Fibroblast of upper back skin (primary cell): ENCODE results near the gene ZNF234.
"Not testable (repeated sequence)": the region's sequence is repeated elsewhere in the genome, so short reads cannot be mapped to it uniquely, and the experiment has no call there.

Source experiments
- DNase-seq: peaks from one replicate; pipeline ENCODE4 v3.0.0-alpha.2; 2013

The ZNF234 gene

DNA sequence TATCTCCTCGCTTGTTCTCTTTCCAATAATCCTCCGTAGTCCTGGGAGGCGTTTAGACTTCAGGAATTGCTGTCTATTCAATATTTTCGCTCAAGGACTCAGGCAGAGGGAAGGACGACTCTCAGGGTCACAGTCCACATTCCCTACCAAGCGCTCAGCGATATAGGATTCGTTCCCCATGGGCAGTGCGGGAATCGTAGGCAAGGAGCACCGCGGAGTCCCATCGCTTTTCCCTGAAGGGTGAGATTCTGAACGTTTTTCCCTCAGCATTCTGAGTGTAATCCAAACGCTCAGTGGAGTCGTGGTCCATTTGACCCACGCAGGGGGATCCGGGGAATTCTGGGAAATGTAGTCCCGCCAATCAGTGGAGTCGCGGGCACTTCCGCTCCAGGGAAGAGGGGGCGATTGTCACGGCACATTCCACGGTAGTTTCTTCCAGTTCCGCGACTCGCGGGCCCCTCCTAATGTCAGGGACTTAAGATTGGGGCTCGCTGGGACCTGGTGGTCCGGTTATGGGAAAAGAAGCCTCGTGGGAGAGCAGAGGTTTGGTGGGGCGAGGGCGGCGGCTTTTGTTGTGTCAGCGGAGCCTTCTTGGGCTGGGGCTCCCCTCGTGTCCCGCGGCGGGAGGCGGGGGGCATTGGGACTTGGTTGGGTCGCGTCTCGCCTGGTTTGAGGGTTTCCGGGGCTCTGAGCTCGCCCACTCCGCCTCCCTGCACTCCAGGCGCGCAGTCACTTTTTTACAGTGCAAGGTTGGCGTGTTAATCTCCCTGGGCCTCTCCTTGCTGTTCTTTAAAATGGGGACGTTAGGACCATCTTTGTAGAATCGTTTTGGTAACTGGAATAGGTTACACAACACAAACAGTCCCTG lies at the start of gene ZNF234:
TSS of gene ZNF234 (plus strand) at position 364 of the 868 bp plus-strand sequence. CDS start 3,079 bp downstream, outside the sequence.
- peak; percentile 83 for DNase-seq

GRCh38 chr19:44092108-44092507 lies 49.2 kb upstream of the ZNF234 start:
- no peak for DNase-seq

DNA sequence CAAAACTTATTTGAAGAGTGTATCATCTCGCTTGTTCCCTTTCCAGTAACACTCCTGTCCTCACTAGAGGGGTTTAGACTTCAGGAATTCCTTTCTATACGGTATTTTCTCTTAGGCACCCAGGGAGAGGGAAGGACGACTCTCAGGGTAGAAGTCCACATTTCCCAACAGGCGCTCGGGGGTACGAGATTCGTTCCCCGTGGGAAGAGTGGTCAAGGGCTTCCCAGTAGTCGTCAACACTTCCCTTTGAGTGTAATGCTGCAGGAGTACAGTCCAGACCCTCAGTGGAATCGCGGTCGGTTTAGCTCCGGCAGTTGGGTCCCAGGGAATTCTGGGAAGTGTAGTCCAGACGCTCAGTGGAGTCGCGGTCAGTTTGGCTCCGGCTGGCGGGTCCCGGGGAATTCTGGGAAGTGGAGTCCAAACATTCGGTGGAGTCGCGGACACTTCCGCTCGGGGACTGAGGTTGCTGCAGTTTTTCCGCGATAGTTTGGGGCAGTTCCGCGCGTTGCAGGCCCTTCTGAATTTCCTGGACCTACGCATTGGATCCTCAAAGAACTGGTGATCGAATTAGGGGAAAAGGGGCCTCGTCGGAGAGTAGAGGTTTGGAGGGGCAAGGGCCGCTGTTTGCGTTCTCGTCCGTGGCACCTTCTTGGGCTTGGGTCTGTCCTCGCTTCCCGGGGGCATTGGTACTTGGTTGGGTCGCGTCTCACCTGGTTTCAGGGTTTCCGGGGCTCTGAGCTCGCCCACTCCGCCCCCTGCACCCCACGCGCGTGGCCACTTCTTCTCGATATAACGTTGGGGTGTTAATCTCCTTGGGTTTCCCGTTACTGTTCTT lies 47.2 kb upstream of the ZNF234 start, which contains the start of gene ZNF224:
TSS of gene ZNF224 (plus strand) at position 431 of the 835 bp plus-strand sequence. CDS start 3,513 bp downstream, outside the sequence.
- peak; percentile 93 for DNase-seq

- DNase-seq: no peak
Measured at GRCh38 chr19:44107751-44108150, 33.6 kb upstream of the ZNF234 start.

GRCh38 chr19:44109458-44109857 lies 31.9 kb upstream of the ZNF234 start:
- DNase-seq: no peak

DNA sequence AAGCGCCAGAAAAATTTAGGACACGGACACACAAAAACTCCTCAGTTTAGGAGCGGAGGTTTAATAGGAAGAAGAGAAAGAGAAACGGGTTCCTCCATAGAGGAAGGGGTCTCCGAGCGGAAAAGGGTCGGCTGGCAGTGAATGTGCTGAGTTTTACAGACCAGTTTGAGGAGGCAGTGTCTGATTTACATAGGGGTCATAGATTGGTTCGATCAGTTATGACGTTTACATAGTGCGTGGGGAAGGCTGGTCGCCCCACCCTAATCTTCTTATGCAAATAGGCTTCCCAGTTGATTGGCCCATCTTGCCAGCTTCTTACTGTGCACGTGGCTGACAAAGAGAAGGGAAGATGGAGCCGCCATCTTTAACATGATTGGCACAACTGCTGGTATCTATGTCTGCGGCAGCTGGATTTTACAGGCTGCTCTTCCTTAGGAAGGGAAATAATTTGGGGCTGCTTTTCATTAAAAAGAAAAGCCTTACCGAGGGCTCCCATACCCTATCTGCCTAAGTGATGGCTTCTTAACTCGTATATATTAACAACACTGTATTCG lies 29.4 kb upstream of the ZNF234 start:
- DNase-seq: peak; percentile 82

DNA sequence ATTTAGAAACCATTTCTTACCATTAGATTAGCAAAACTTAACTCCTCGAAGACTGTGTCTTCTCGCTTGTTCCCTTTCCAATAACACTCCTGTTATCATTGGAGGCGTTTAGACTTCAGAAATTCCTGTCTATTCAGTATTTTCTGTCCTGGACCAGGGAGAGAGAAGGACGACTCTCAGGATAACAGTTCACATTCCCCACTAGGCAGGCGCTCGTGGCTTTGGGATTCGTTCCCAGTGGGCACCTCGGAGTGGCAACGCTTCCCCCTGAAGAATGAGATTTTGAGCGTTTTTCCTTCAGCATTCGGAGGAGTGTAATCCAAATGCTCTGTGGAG lies 28.6 kb upstream of the ZNF234 start:
- no peak for DNase-seq

DNA sequence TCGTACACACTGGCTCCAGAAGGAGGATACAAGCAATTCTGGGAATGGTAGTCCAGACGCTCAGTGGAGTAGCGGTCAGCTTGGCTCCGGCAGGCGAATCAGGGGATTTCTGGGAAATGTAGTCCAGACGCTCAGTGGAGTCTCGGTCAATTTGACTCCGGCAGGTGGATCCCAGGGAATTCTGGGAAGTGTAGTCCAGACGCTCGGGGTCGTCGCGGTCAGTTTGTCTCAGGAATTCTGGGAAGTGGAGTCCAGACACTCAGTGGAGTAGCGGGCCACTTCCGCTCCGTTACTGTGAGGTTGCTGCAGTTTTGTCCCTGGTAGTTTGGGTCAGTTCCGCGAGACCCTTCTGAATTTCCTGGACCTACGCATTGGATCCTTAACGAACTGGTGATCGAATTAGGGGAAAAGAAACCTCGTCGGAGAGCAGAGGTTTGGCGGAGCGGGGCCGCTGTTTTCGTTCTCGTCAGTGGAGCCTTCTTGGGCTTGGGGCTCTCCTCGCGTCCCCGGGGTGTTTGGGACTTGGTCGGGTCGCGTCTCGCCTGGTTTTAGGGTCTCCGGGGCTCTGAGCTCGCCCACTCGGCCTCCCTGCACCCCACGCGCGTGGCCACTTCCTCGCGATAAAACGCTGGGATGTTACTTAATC lies 28.1 kb upstream of the ZNF234 start, which contains the start of gene ZNF225:
TSS of gene ZNF225 (plus strand) at position 262 of the 646 bp plus-strand sequence. CDS start 2,429 bp downstream, outside the sequence.
- DNase-seq: peak; percentile 99

- DNase-seq: no peak
Measured at GRCh38 chr19:44113784-44114390, 27.5 kb upstream of the ZNF234 start.

- not testable (repeated sequence) for DNase-seq
Measured at GRCh38 chr19:44121162-44121561, 20.2 kb upstream of the ZNF234 start.

- no peak for DNase-seq
Measured at GRCh38 chr19:44131955-44132354, 9.4 kb upstream of the ZNF234 start.

DNA sequence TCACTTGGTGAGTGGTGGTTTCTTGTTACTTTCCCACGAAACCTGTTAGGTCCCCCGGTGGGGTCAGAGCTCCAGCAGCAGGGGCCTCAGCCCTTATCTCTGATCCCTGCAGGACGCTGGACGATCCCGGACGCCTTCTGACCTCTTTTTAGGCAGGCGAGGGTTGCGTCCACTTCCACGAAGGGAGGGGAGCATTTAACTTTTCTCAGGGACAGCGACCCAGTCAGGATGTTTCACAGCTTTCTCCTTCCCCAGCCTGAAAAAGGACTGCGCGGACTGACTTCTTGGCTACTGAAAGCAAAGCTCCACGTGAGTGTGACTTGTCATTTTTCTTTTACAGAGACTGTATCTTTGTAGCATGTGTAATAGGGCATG lies 692 bp downstream of the ZNF234 start:
- DNase-seq: peak; percentile 10

- DNase-seq: no peak
Measured at GRCh38 chr19:44149776-44150175, 8.4 kb downstream of the ZNF234 start.

- DNase-seq: no peak
Measured at GRCh38 chr19:44151491-44151890, 10.1 kb downstream of the ZNF234 start.

- DNase-seq: no peak
Measured at GRCh38 chr19:44156475-44156874, 15.1 kb downstream of the ZNF234 start.

- DNase-seq: no peak
Measured at GRCh38 chr19:44163789-44164188, 22.4 kb downstream of the ZNF234 start.

- DNase-seq: no peak
Measured at GRCh38 chr19:44164327-44164672, 22.9 kb downstream of the ZNF234 start.

DNA sequence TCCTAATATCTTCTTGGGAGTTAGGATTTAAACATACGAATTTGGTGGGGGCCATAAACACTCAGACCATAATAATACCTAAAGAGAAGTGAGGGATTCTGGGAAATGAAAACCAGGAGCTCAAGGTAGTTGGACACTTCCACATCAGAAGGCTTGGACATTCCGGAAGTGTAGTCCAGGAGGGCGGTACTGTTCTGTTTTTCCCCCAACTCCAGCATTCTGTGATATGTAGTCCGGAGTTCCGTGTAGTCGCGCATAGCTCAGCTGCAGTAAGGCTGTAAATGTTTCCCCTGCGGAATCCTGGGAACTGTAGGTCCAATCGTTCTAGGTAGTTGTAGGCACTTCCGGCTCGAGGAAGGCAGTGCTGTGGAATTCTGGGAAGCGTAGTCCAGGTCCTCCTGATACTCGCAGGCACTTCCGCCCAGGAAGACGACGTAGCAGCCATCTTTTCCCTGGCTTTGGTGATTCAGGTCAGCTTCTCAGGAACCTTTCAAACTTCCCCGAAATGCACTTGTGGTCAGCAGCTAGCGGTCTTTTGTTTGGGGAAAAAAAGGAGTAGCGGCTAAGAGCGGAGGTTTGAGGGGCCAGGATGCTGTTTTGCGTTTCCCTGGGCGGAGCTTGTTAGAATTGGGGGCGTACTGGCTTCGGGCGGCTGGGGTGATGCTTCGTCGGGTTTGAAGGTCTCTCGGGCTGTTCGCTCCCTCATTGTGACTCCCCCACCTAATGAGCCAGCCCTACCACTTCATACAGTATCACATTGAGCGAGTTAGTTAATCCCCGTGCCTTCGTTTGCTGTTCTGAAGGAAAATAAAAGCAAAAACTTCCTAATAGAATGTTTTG lies 23.5 kb downstream of the ZNF234 start, which contains the start of gene ZNF226:
TSS of gene ZNF226 (plus strand) at position 428 of the 840 bp plus-strand sequence. CDS start 4,981 bp downstream, outside the sequence.
- DNase-seq: peak; percentile 99

DNA sequence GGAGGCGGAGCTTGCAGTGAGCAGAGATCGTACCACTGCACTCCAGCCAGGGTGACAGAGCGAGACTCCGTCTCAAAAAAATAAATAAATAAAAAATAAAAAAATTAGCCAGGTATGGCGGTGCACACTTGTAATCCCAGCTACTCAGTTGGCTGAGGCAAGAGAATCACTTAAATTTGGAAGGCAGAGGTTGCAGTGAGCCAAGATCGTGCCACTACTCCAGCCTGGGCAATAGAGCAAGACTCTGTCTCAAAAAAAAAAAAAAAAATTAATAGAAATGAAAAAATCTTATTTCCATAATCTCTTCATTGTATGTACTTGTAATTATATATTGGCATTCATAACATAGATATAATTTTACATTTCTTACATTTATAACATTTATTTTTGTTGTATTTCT lies 29.3 kb downstream of the ZNF234 start:
- not testable (repeated sequence) for DNase-seq

- DNase-seq: no peak
Measured at GRCh38 chr19:44176590-44176989, 35.2 kb downstream of the ZNF234 start.

DNA sequence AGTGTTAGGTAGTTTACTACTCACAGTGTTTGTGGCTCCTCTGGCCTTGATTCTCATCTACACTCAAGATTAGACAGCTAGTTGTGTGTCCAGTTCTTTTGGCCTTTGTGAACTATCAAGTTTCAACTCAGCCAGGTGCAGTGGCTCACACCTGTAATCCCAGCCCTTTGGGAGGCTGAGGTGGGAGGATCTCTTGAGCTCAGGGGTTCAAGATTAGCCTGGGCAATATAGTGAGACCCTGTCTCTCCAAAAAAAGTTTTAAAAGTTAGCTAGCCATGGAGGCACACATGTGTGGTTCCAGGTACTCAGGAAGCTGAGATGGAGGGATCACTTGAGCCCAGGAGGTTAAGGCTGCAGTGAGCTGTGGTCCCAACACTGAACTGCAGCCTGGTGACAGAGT lies 39.6 kb downstream of the ZNF234 start:
- no peak for DNase-seq
